ENCODE results near the gene CSTPP1.
"Not testable (repeated sequence)": the region's sequence is repeated elsewhere in the genome, so short reads cannot be mapped to it uniquely, and the experiment has no call there.

The CSTPP1 gene

GRCh38 chr11:47096871-47097270 is 160.3 kb downstream of the CSTPP1 start:
- not testable (repeated sequence) for DNase-seq (ENCODE audit: low read depth in 2 of 3, low spot score in 2 of 3)

- not testable (repeated sequence) for DNase-seq (ENCODE audit: low read depth in 2 of 3, low spot score in 2 of 3)
These were observed 161.7 kb downstream of the CSTPP1 start for GRCh38 chr11:47098223-47098622.

GRCh38 chr11:47099214-47099917 is 162.8 kb downstream of the CSTPP1 start:
- DNase-seq (ENCODE audit: low read depth in 2 of 3, low spot score in 2 of 3): no peak

- no peak for DNase-seq (ENCODE audit: low read depth in 2 of 3, low spot score in 2 of 3)
These were observed 163.4 kb downstream of the CSTPP1 start for GRCh38 chr11:47099918-47100315.

- no peak for DNase-seq (ENCODE audit: low read depth in 2 of 3, low spot score in 2 of 3)
These were observed 164.8 kb downstream of the CSTPP1 start for GRCh38 chr11:47101406-47101805.

GRCh38 chr11:47104261-47104950 is 167.8 kb downstream of the CSTPP1 start:
- no peak for DNase-seq (ENCODE audit: low read depth in 2 of 3, low spot score in 2 of 3)

- no peak for DNase-seq (ENCODE audit: low read depth in 2 of 3, low spot score in 2 of 3)
These were observed 169.0 kb downstream of the CSTPP1 start for GRCh38 chr11:47105541-47105940.

GRCh38 chr11:47105974-47106373 is 169.4 kb downstream of the CSTPP1 start:
- DNase-seq (ENCODE audit: low read depth in 2 of 3, low spot score in 2 of 3): no peak

- no peak for DNase-seq (ENCODE audit: low read depth in 2 of 3, low spot score in 2 of 3)
These were observed 170.3 kb downstream of the CSTPP1 start for GRCh38 chr11:47106798-47107411.

- DNase-seq (ENCODE audit: low read depth in 2 of 3, low spot score in 2 of 3): no peak
These were observed 171.2 kb downstream of the CSTPP1 start for GRCh38 chr11:47107744-47108143.

- no peak for DNase-seq (ENCODE audit: low read depth in 2 of 3, low spot score in 2 of 3)
These were observed 171.7 kb downstream of the CSTPP1 start for GRCh38 chr11:47108214-47108613.

GRCh38 chr11:47109051-47109726 is 172.6 kb downstream of the CSTPP1 start:
- no peak for DNase-seq (ENCODE audit: low read depth in 2 of 3, low spot score in 2 of 3)

- no peak for DNase-seq (ENCODE audit: low read depth in 2 of 3, low spot score in 2 of 3)
These were observed 173.2 kb downstream of the CSTPP1 start for GRCh38 chr11:47109727-47110246.

GRCh38 chr11:47111318-47111804 is 174.8 kb downstream of the CSTPP1 start:
- DNase-seq (ENCODE audit: low read depth in 2 of 3, low spot score in 2 of 3): no peak

GRCh38 chr11:47112941-47113340 is 176.4 kb downstream of the CSTPP1 start:
- DNase-seq (ENCODE audit: low read depth in 2 of 3, low spot score in 2 of 3): not testable (repeated sequence)

- not testable (repeated sequence) for DNase-seq (ENCODE audit: low read depth in 2 of 3, low spot score in 2 of 3)
These were observed 182.6 kb downstream of the CSTPP1 start for GRCh38 chr11:47118958-47119688.

- no peak for DNase-seq (ENCODE audit: low read depth in 2 of 3, low spot score in 2 of 3)
These were observed 184.5 kb downstream of the CSTPP1 start for GRCh38 chr11:47121056-47121455.

GRCh38 chr11:47121731-47122130 is 185.2 kb downstream of the CSTPP1 start:
- DNase-seq (ENCODE audit: low read depth in 2 of 3, low spot score in 2 of 3): no peak

- no peak for DNase-seq (ENCODE audit: low read depth in 2 of 3, low spot score in 2 of 3)
These were observed 186.5 kb downstream of the CSTPP1 start for GRCh38 chr11:47123094-47123493.

GRCh38 chr11:47124675-47125074 is 188.1 kb downstream of the CSTPP1 start:
- no peak for DNase-seq (ENCODE audit: low read depth in 2 of 3, low spot score in 2 of 3)

GRCh38 chr11:47125083-47125482 is 188.5 kb downstream of the CSTPP1 start:
- no peak for DNase-seq (ENCODE audit: low read depth in 2 of 3, low spot score in 2 of 3)

All from activated CD8-positive, alpha-beta memory T cell treated with anti-CD3 and anti-CD28 coated beads for 48 hours (primary cell).